B cell (primary cell): ENCODE data around the gene THSD4. TPM values are rescaled to one million over a fixed set of nuclear protein-coding genes. Genes with fewer than 3 reads are reported as not detected.

Experiments used
- ATAC-seq: fragments of 200-7000 bp; cut with Tn5 transposase; one replicate; pipeline ENCODE4 v1.10.0; 2021; ENCODE audit warnings: low read depth, mild to moderate bottlenecking, moderate number of reproducible peaks, moderate library complexity
- CTCF ChIA-PET: fragments of 350-600 bp; sonication (Branson Sonifier 250); formaldehyde crosslinking; loops from one replicate; lab custom pipeline; 2021; ENCODE audit warnings: antibody characterized with exemption, inconsistent platforms; lab: Charles Lee
- POLR2A ChIA-PET: fragments of 350-600 bp; sonication (Branson Sonifier 250); formaldehyde crosslinking; loops from one replicate; lab custom pipeline; 2021; ENCODE audit warnings: antibody characterized with exemption; lab: Charles Lee
- DNase-seq: peaks from one replicate; pipeline ENCODE4 v3.0.0; 2013
- H2AFZ ChIP-seq: 2 replicates; pipeline ENCODE4 v1.6.1; 2012; ENCODE audit warnings: mild to moderate bottlenecking, low read depth, low read length; ENCODE audit not compliant: insufficient read depth, poor library complexity, severe bottlenecking
- H3K27ac ChIP-seq, 2 donors: 1 replicate in 1 of 2; 2 replicates in 1 of 2; pipeline ENCODE4 v1.5.1; 2012 to 2013; ENCODE audit warnings: low read length in 2 of 2, mild to moderate bottlenecking in 2 of 2, moderate library complexity in 1 of 2
- H3K27me3 ChIP-seq, 4 experiments: fragments of 200-600 bp in 1 of 4; sonication (generic) in 1 of 4; replicated peaks in 1 of 4; 1 replicate in 2 of 4; 2 replicates in 2 of 4; pipeline versions ENCODE4 v1.6.1 to v1.7.0; 2013 to 2016; ENCODE audit warnings: low read length in 3 of 4, mild to moderate bottlenecking in 2 of 4, mixed read lengths in 1 of 4, moderate library complexity in 1 of 4; ENCODE audit not compliant: insufficient read depth in 4 of 4, control insufficient read depth in 3 of 4; ENCODE audit errors: control extremely low read depth in 1 of 4
- H3K36me3 ChIP-seq, 2 experiments: replicated peaks in 1 of 2; 1 replicate in 1 of 2; 2 replicates in 1 of 2; pipeline versions ENCODE4 v1.6.1 to v1.7.1; 2013; ENCODE audit warnings: low read length in 1 of 2; ENCODE audit not compliant: insufficient read depth in 2 of 2, control insufficient read depth in 1 of 2; ENCODE audit errors: control extremely low read depth in 1 of 2, extremely low read depth in 1 of 2
- H3K4me1 ChIP-seq, 2 donors: fragments of 200-600 bp in 1 of 2; sonication (generic) in 1 of 2; 1 replicate in 1 of 2; 2 replicates in 1 of 2; pipeline versions ENCODE4 v1.5.1 to v1.6.1; 2013 to 2017; ENCODE audit warnings: low read length in 2 of 2; ENCODE audit not compliant: control insufficient read depth in 2 of 2, insufficient read depth in 2 of 2
- H3K4me2 ChIP-seq: replicated peaks from 2 replicates; pipeline ENCODE3; 2012; ENCODE audit warnings: mild to moderate bottlenecking, low read depth, low read length; ENCODE audit not compliant: poor library complexity, severe bottlenecking
- H3K4me3 ChIP-seq, 5 experiments: fragments of 200-600 bp in 1 of 5; sonication (generic) in 1 of 5; 1 replicate in 3 of 5; 2 replicates in 2 of 5; pipeline versions ENCODE4 v1.5.1 to v1.7.0; 2011 to 2016; ENCODE audit warnings: low read length in 4 of 5, mild to moderate bottlenecking in 4 of 5, low read depth in 2 of 5, control low read depth in 1 of 5, moderate library complexity in 1 of 5; ENCODE audit not compliant: insufficient read depth in 1 of 5; ENCODE audit errors: control extremely low read depth in 1 of 5, extremely low read depth in 1 of 5
- H3K79me2 ChIP-seq: fragments of 200-600 bp; sonication (generic); one replicate; pipeline ENCODE4 v1.6.0; 2016; ENCODE audit warnings: low read length; ENCODE audit not compliant: control insufficient read depth, insufficient read depth
- H3K9ac ChIP-seq: fragments of 200-600 bp; sonication (generic); 2 replicates; pipeline ENCODE4 v1.6.1; 2017; ENCODE audit warnings: mild to moderate bottlenecking, low read length, moderate library complexity
- H3K9me3 ChIP-seq, 3 donors: one replicate each; pipeline versions ENCODE4 v1.6.1 to v1.7.1; 2013; ENCODE audit warnings: low read length in 2 of 3; ENCODE audit not compliant: control insufficient read depth in 2 of 3, insufficient read depth in 1 of 3; ENCODE audit errors: control extremely low read depth in 1 of 3
- H4K20me1 ChIP-seq: 2 replicates; pipeline ENCODE4 v1.6.0; 2012; ENCODE audit warnings: mild to moderate bottlenecking, low read length; ENCODE audit not compliant: insufficient read depth, control insufficient read depth, poor library complexity, severe bottlenecking
- H3K27ac Mint-ChIP-seq: one replicate; pipeline ENCODE4 v1.8.0; 2021; ENCODE audit warnings: mixed read lengths
- H3K27me3 Mint-ChIP-seq: one replicate; pipeline ENCODE4 v1.8.0; 2021; ENCODE audit warnings: mixed read lengths
- H3K4me1 Mint-ChIP-seq: one replicate; pipeline ENCODE4 v1.8.0; 2021; ENCODE audit warnings: mixed read lengths
- H3K4me3 Mint-ChIP-seq: one replicate; pipeline ENCODE4 v1.8.0; 2021; ENCODE audit warnings: mixed read lengths
- H3K9me3 Mint-ChIP-seq: one replicate; pipeline ENCODE4 v1.8.0; 2022; ENCODE audit warnings: mixed read lengths; ENCODE audit not compliant: insufficient read depth
- CTCF ChIP-seq: fragments of 200-600 bp; IDR thresholded peaks from one replicate; pipeline ENCODE4 v1.8.0; 2022; ENCODE audit warnings: antibody characterized with exemption, mild to moderate bottlenecking
- EZH2 ChIP-seq: IDR thresholded peaks from 2 replicates; pipeline ENCODE4 v1.6.1; 2012; ENCODE audit warnings: borderline replicate concordance, low read depth, mild to moderate bottlenecking, moderate library complexity, low read length; ENCODE audit not compliant: insufficient read depth, poor library complexity, severe bottlenecking
- WGBS: methylation state at CpG from one replicate; pipeline ENCODE4 v1.1.5; 2013; ENCODE audit warnings: missing lambda C conversion rate; ENCODE audit not compliant: insufficient coverage; 5-methylcytosine and 5-hydroxymethylcytosine counted together
- intact Hi-C: fragments of 100-400 bp; cut with micrococcal nuclease; formaldehyde crosslinking; loops from one replicate; pipeline ENCODE4 v1.10.0; 2022
- polyA plus RNA-seq: library from polyadenylated mRNA; depleted of rRNA; stranded (reverse); fragments of >200 nt; gene quantifications from 2 replicates; pipeline ENCODE4 v1.2.3, GENCODE V29; 2012
- total RNA-seq, 2 donors: library from RNA; stranded (reverse); fragments of 120-200 nt in 1 of 2; gene quantifications; 1 replicate in 1 of 2; 2 replicates in 1 of 2; pipeline versions ENCODE4 v1.2.3 to v1.2.4, GENCODE V29; 2013 to 2022

The THSD4 gene
- total and polyA plus RNA-seq, 2 donors (not counting 1 experiment from before 2014, with no cell fraction given): not detected

GRCh38 chr15:71768184-71768583 is 652.9 kb downstream of the THSD4 start:
- no peak overlapping the region for H3K4me3 ChIP-seq
- Mint-ChIP-seq H3K4me3 (no peak overlapping the region), H3K27me3 (peaks cover 16% of the 10 kb centered on the region), H3K27ac (no peak overlapping the region), H3K9me3 (no peaks in the 10 kb centered on the region), H3K4me1 (no peaks in the 10 kb centered on the region)
- H3K4me1 ChIP-seq: no peaks in the 10 kb centered on the region
- H2AFZ ChIP-seq: no peak overlapping the region
- no peak overlapping the region for H3K27ac ChIP-seq
- no peaks in the 10 kb centered on the region for H3K36me3 ChIP-seq
- ATAC-seq (no peak), DNase-seq (no peak)
- H4K20me1 ChIP-seq: no peaks in the 10 kb centered on the region
- H3K9me3 ChIP-seq: no peaks in the 10 kb centered on the region
- ChIA-PET CTCF (interaction anchor here (0.8 kb wide), 1 partner anchor 24 kb away, joined by 3 read pairs; no protein-coding TSS in a partner anchor), POLR2A (no interaction called here)
- H3K4me2 ChIP-seq: no peak overlapping the region
- no peak overlapping the region for H3K9ac ChIP-seq
- intact Hi-C loops: no loop called here
- no peaks in the 10 kb centered on the region for H3K27me3 ChIP-seq
- TF ChIP-seq EZH2 (no peak), CTCF (no peak)
- WGBS: 100% methylated on average over 2 of the region's 5 CpGs
- no peaks in the 10 kb centered on the region for H3K79me2 ChIP-seq

- intact Hi-C loops: no loop called here
- no peak overlapping the region for H3K9ac ChIP-seq
- peaks cover 4% of the 10 kb centered on the region for H3K27me3 Mint-ChIP-seq
- ATAC-seq (no peak), DNase-seq (no peak)
- H3K27ac Mint-ChIP-seq: no peak overlapping the region
- no peak overlapping the region for H2AFZ ChIP-seq
- no peak overlapping the region for H3K4me2 ChIP-seq
- H3K4me3 Mint-ChIP-seq: no peak overlapping the region
- H3K4me1 Mint-ChIP-seq: no peaks in the 10 kb centered on the region
- H3K4me3 ChIP-seq: no peak overlapping the region
- H3K27ac ChIP-seq: no peak overlapping the region
- H3K4me1 ChIP-seq: no peaks in the 10 kb centered on the region
- H3K79me2 ChIP-seq: no peaks in the 10 kb centered on the region
- ChIA-PET POLR2A (interaction anchor here (0.6 to 0.7 kb wide), 2 partner anchors 11 to 30 kb away, joined by 3 to 5 read pairs; no protein-coding TSS in a partner anchor), CTCF (interaction anchor here (0.7 kb wide), 1 partner anchor 382 kb away, joined by 3 read pairs; no protein-coding TSS in a partner anchor)
- TF ChIP-seq EZH2: no peak
- no peak for TF ChIP-seq CTCF
- H3K9me3 ChIP-seq: no peaks in the 10 kb centered on the region
- no peaks in the 10 kb centered on the region for H3K27me3 ChIP-seq
- H4K20me1 ChIP-seq: no peaks in the 10 kb centered on the region
- no peaks in the 10 kb centered on the region for H3K36me3 ChIP-seq
- WGBS: 86% methylated on average over 1 of the region's 1 CpG
- H3K9me3 Mint-ChIP-seq: no peaks in the 10 kb centered on the region
These were observed 658.1 kb downstream of the THSD4 start for GRCh38 chr15:71773206-71773859.
